Mesenchymal stem cell (in vitro differentiated cells and primary cell): ENCODE measurements around the gene AACS.
"Not testable (repeated sequence)": the region's sequence is repeated elsewhere in the genome, so short reads cannot be mapped to it uniquely, and the experiment has no call there.

ENCODE experiments used
- DNase-seq: peaks from one replicate; pipeline ENCODE4 v3.0.0-alpha.2; 2013
- H2AFZ ChIP-seq: one replicate; pipeline ENCODE4 v1.6.1; 2013; ENCODE audit warnings: low read depth, mild to moderate bottlenecking, control low read depth, inconsistent platforms, low read length, moderate library complexity
- H2AK5ac ChIP-seq: 2 replicates; pipeline ENCODE4 v1.6.1; 2013; ENCODE audit warnings: low read length, moderate library complexity, mild to moderate bottlenecking, inconsistent platforms; ENCODE audit not compliant: severe bottlenecking
- H2BK120ac ChIP-seq: one replicate; pipeline ENCODE4 v1.6.1; 2013; ENCODE audit warnings: low read depth, mild to moderate bottlenecking, inconsistent platforms, low read length, moderate library complexity
- H2BK12ac ChIP-seq, 2 experiments: one replicate each; pipeline ENCODE4 v1.6.1; 2013; ENCODE audit warnings: inconsistent platforms in 2 of 2, low read length in 2 of 2, mild to moderate bottlenecking in 2 of 2, moderate library complexity in 2 of 2, control low read depth in 1 of 2
- H2BK15ac ChIP-seq: one replicate; pipeline ENCODE4 v1.6.1; 2013; ENCODE audit warnings: mild to moderate bottlenecking, low read depth, inconsistent platforms; ENCODE audit not compliant: poor library complexity, severe bottlenecking
- H2BK5ac ChIP-seq: 2 replicates; pipeline ENCODE4 v1.6.1; 2013; ENCODE audit warnings: low read depth, mild to moderate bottlenecking, low read length, control low read depth, inconsistent platforms; ENCODE audit not compliant: poor library complexity, severe bottlenecking
- H3K14ac ChIP-seq, 2 experiments: one replicate each; pipeline ENCODE4 v1.6.1; 2013; ENCODE audit warnings: inconsistent platforms in 2 of 2, low read length in 2 of 2, control low read depth in 1 of 2, mild to moderate bottlenecking in 1 of 2, moderate library complexity in 1 of 2
- H3K18ac ChIP-seq, 2 experiments: one replicate each; pipeline ENCODE4 v1.6.1; 2013; ENCODE audit warnings: inconsistent platforms in 2 of 2, low read length in 2 of 2, control low read depth in 1 of 2, low read depth in 1 of 2, mild to moderate bottlenecking in 1 of 2
- H3K23ac ChIP-seq, 2 experiments: one replicate each; pipeline ENCODE4 v1.6.1; 2013; ENCODE audit warnings: inconsistent platforms in 2 of 2, low read length in 2 of 2, mild to moderate bottlenecking in 2 of 2, moderate library complexity in 2 of 2, control low read depth in 1 of 2
- H3K27ac ChIP-seq: 2 replicates; pipeline ENCODE4 v1.5.1; 2013; ENCODE audit warnings: mild to moderate bottlenecking, moderate library complexity, low read length, control low read depth, inconsistent platforms; ENCODE audit not compliant: poor library complexity, severe bottlenecking
- H3K27me3 ChIP-seq, 2 experiments: 2 replicates each; pipeline versions ENCODE4 v1.6.1 to v1.7.0; 2013; ENCODE audit warnings: low read length in 2 of 2, mild to moderate bottlenecking in 2 of 2, moderate library complexity in 2 of 2, control low read depth in 1 of 2, inconsistent platforms in 1 of 2; ENCODE audit not compliant: control insufficient read depth in 1 of 2, insufficient read depth in 1 of 2
- H3K36me3 ChIP-seq, 2 experiments: 2 replicates each; pipeline versions ENCODE4 v1.6.1 to v1.7.0; 2013; ENCODE audit warnings: low read length in 2 of 2, control low read depth in 1 of 2, inconsistent platforms in 1 of 2, low read depth in 1 of 2, mild to moderate bottlenecking in 1 of 2; ENCODE audit not compliant: insufficient read depth in 2 of 2, control insufficient read depth in 1 of 2
- H3K4ac ChIP-seq, 2 experiments: one replicate each; pipeline ENCODE4 v1.6.1; 2013; ENCODE audit warnings: inconsistent platforms in 2 of 2, low read length in 2 of 2, mild to moderate bottlenecking in 2 of 2, moderate library complexity in 2 of 2, control low read depth in 1 of 2, low read depth in 1 of 2
- H3K4me1 ChIP-seq: 2 replicates; pipeline ENCODE4 v1.6.1; 2013; ENCODE audit warnings: low read depth, low read length, control low read depth; ENCODE audit not compliant: control insufficient read depth, insufficient read depth
- H3K4me2 ChIP-seq: 2 replicates; pipeline ENCODE4 v1.6.1; 2013; ENCODE audit warnings: low read length, mild to moderate bottlenecking, inconsistent platforms; ENCODE audit not compliant: poor library complexity, severe bottlenecking
- H3K4me3 ChIP-seq, 2 experiments: 2 replicates each; pipeline versions ENCODE4 v1.5.1 to v1.7.0; 2013; ENCODE audit warnings: low read length in 2 of 2, mild to moderate bottlenecking in 2 of 2, control low read depth in 1 of 2, low read depth in 1 of 2; ENCODE audit not compliant: insufficient read depth in 1 of 2
- H3K79me1 ChIP-seq: replicated peaks from 2 replicates; pipeline ENCODE4 v1.6.1; 2013; ENCODE audit warnings: mild to moderate bottlenecking, control low read depth, low read length, inconsistent platforms; ENCODE audit not compliant: poor library complexity, severe bottlenecking
- H3K9ac ChIP-seq: 2 replicates; pipeline ENCODE4 v1.7.0; 2013; ENCODE audit warnings: mild to moderate bottlenecking, low read length, moderate library complexity
- H3K9me3 ChIP-seq: 2 replicates; pipeline ENCODE4 v1.7.0; 2013; ENCODE audit warnings: mild to moderate bottlenecking, low read length; ENCODE audit not compliant: control insufficient read depth
- H4K8ac ChIP-seq: one replicate; pipeline ENCODE4 v1.6.1; 2013; ENCODE audit warnings: inconsistent platforms, mild to moderate bottlenecking, low read length, moderate library complexity
- H4K91ac ChIP-seq: one replicate; pipeline ENCODE4 v1.6.1; 2013; ENCODE audit warnings: mild to moderate bottlenecking, low read length, inconsistent platforms
- WGBS: methylation state at CpG from one replicate; pipeline ENCODE4 v1.1.7; 2013; ENCODE audit warnings: mixed read lengths; 5-methylcytosine and 5-hydroxymethylcytosine counted together

The AACS gene

DNA sequence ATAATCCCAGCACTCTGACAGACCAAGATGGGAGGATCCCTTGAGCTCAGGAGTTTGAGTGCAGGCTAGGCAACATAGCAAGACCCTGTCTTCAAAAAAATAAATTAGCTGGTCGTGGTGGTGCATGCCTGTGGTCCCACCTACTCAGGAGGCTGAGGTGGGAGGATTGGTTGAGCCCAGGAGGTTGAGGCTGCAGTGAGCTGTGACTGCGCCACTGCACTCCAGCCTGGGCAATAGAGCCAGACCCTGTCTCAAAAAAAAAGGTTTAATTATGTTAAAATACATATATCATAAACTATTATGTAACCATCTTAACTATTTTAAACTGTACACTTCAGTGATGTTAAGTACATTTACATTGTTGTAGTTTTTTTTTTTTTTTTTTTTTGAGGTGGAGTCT is 9.1 kb downstream of the AACS start:
- not testable (repeated sequence) for H3K9ac ChIP-seq, H3K9me3 ChIP-seq, H2BK15ac ChIP-seq, H4K8ac ChIP-seq, H2BK120ac ChIP-seq, DNase-seq, H3K14ac ChIP-seq, H2AK5ac ChIP-seq, H2BK12ac ChIP-seq, H3K18ac ChIP-seq, H3K4me1 ChIP-seq, H3K4me2 ChIP-seq, H3K4me3 ChIP-seq, H3K23ac ChIP-seq, H3K27me3 ChIP-seq, H3K27ac ChIP-seq, H3K4ac ChIP-seq, H4K91ac ChIP-seq, H2BK5ac ChIP-seq, H2AFZ ChIP-seq
- 91% methylated on average over 1 of the region's 2 CpGs for WGBS
- Histone ChIP-seq H3K36me3 (peaks cover 16 to 41% of the 10 kb centered on the region in 2 experiments), H3K79me1 (peaks cover 33% of the 10 kb centered on the region)

DNA sequence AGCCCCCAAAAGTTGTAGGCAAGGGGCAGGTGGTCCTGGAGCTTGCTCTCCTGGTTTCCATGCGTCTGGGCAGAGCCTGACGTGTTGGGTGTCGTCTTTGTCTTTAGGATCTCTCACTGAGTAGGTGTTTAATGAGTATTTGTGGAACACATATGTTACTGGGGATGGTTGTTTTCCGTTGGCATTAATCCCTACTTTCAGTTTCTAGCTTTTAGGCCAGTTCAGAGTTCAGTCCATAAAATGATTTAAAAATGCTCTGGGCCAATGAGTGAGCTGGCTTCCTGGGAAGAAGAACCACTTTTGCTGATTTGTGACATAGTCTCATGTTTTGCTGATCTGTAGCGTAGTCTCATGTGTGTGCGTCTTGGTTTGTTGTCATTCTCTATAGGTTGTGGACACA is 10.9 kb downstream of the AACS start:
- Histone ChIP-seq H4K8ac (no peak overlapping the region), H4K91ac (no peak overlapping the region), H3K18ac (no peak overlapping the region), H3K4ac (no peak overlapping the region), H3K4me1 (peaks cover 5% of the 10 kb centered on the region), H2BK120ac (no peak overlapping the region), H3K14ac (no peak overlapping the region), H2BK5ac (no peak overlapping the region), H3K4me3 (no peak overlapping the region), H3K23ac (no peak overlapping the region), H3K27me3 (no peaks in the 10 kb centered on the region), H3K36me3 (peaks cover 17 to 33% of the 10 kb centered on the region in 2 experiments), H2AFZ (no peak overlapping the region), H3K27ac (no peak overlapping the region), H2AK5ac (no peak overlapping the region), H3K9ac (no peak overlapping the region), H2BK15ac (no peak overlapping the region), H3K79me1 (peaks cover 17% of the 10 kb centered on the region), H2BK12ac (no peak overlapping the region), H3K9me3 (no peaks in the 10 kb centered on the region), H3K4me2 (no peak overlapping the region)
- no peak for DNase-seq
- 97% methylated on average over 6 of the region's 6 CpGs for WGBS

DNA sequence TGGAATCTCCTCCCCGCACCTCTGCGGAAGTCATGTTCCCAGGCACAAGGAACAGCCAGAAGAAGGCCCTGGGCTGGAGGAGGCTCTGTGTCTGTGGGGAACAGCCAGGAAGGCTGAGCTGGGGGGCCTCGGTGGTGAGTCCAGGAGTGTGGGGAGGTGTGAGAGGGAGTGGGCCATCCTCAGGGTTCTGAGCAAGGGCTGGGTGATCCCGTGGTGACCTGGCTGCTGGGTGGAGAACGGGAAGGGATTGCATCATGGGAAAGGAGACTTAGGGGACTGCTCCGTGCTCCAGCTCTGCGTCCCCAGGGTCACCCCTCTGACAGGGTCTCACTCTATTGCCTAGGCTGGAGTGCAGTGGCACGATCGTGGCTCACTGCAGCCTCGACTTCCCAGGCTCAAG is 13.8 kb downstream of the AACS start:
- no peak overlapping the region for H2BK120ac ChIP-seq
- no peaks in the 10 kb centered on the region for H3K27me3 ChIP-seq
- H2BK15ac ChIP-seq, result no peak overlapping the region
- H3K14ac ChIP-seq, result no peak overlapping the region
- no peak overlapping the region for H2BK5ac ChIP-seq
- no peak overlapping the region for H2AK5ac ChIP-seq
- H3K4me1 ChIP-seq, result peaks cover 9% of the 10 kb centered on the region
- no peak overlapping the region for H3K4ac ChIP-seq
- H4K8ac ChIP-seq, result no peak overlapping the region
- WGBS, result 96% methylated on average over 10 of the region's 10 CpGs
- peaks cover 28 to 34% of the 10 kb centered on the region in 2 experiments for H3K36me3 ChIP-seq
- peak overlapping the region; percentile 32 for H4K91ac ChIP-seq
- H3K9me3 ChIP-seq, result no peaks in the 10 kb centered on the region
- H3K23ac ChIP-seq, result no peak overlapping the region
- H3K4me3 ChIP-seq, result no peak overlapping the region
- H3K27ac ChIP-seq, result no peak overlapping the region
- H2BK12ac ChIP-seq, result no peak overlapping the region
- no peak overlapping the region for H2AFZ ChIP-seq
- DNase-seq, result no peak
- H3K4me2 ChIP-seq, result no peak overlapping the region
- no peak overlapping the region for H3K18ac ChIP-seq
- peaks cover 4% of the 10 kb centered on the region for H3K79me1 ChIP-seq
- H3K9ac ChIP-seq, result no peak overlapping the region

DNA sequence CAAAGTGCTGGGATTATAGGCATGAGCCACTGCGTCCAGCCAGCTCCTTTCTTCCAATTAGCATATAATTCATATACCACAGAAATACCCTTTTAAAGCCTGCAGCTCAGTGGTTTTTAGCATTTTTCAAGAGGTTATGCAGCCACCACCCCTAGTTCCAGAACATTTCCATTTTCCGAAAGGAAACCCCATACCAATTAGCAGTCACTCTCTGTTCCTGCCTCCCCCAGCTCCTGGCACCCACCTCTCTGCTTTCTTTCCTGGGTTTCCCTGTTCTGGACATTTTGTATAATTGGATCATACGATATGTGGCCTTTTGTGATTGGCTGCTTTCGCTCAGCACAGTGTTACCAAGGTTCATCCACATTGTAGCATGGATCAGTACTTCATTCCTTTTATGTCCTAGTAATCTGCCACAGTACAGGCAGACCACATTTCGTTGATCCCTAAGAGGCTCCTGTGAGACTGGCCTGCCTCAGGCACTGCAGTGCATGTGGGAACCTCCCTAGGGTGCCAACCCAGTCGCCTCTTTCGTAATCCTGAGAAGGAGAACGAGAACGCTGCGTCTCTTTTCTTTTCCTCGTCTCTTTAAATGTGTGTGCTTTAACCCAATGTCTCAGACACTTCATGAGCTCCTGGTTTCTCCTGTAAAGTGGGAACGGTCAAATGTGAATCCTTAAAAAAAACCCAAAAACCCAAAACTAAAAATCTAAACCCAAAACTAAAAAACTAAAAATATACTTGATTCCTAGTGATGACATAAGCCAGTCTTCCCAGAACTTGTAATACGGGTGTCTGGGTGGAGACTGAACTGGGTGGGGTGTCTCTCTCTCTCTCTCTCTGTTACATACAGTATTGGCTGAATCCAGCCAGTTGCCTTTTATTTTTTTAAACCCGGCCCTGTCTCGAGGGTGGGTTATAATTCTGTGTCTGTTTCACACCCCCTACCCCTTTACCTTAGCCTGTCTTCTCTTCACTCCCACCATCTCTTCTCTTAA is 14.7 kb downstream of the AACS start:
- H2BK15ac ChIP-seq, result no peak overlapping the region
- H2BK5ac ChIP-seq, result no peak overlapping the region
- H3K4ac ChIP-seq, result no peak overlapping the region
- H3K36me3 ChIP-seq, result peaks cover 28 to 38% of the 10 kb centered on the region in 2 experiments
- H3K18ac ChIP-seq, result no peak overlapping the region
- no peak overlapping the region for H3K14ac ChIP-seq
- peaks cover 3% of the 10 kb centered on the region for H3K79me1 ChIP-seq
- H2BK120ac ChIP-seq, result no peak overlapping the region
- H3K4me2 ChIP-seq, result no peak overlapping the region
- H3K27ac ChIP-seq, result no peak overlapping the region
- H2AK5ac ChIP-seq, result no peak overlapping the region
- no peak for DNase-seq
- 96% methylated on average over 15 of the region's 15 CpGs for whole genome bisulfite sequencing
- peak overlapping the region; percentile 84 for H3K9ac ChIP-seq
- H2AFZ ChIP-seq, result no peak overlapping the region
- peak overlapping the region in 1 of 2 experiments; percentile 54 for H3K4me3 ChIP-seq
- H3K27me3 ChIP-seq, result no peaks in the 10 kb centered on the region
- H4K91ac ChIP-seq, result no peak overlapping the region
- H3K23ac ChIP-seq, result no peak overlapping the region
- H2BK12ac ChIP-seq, result no peak overlapping the region
- no peaks in the 10 kb centered on the region for H3K9me3 ChIP-seq
- H4K8ac ChIP-seq, result no peak overlapping the region
- H3K4me1 ChIP-seq, result peaks cover 9% of the 10 kb centered on the region
